Esophagus muscularis mucosa (tissue), 4 donors: ENCODE measurements around the gene DGKD. TPM values are rescaled to one million over a fixed set of nuclear protein-coding genes. Genes with fewer than 3 reads are reported as not detected.

ENCODE experiments used
- DNase-seq: peaks from one replicate; pipeline ENCODE4 v3.0.0-alpha.2; 2017; ENCODE audit errors: extremely low spot score
- H3K27ac ChIP-seq, 4 donors: fragments of 200-600 bp; sonication (generic); replicated peaks in 1 of 4; 1 replicate in 3 of 4; 2 replicates in 1 of 4; pipeline ENCODE4 v1.5.1; 2016 to 2019; ENCODE audit warnings: mild to moderate bottlenecking in 1 of 4
- H3K27me3 ChIP-seq, 4 donors: fragments of 200-600 bp; sonication (generic); one replicate each; pipeline versions ENCODE4 v1.5.1 to v1.6.0; 2016 to 2019
- H3K36me3 ChIP-seq, 4 donors: fragments of 200-600 bp; sonication (generic); one replicate each; pipeline ENCODE4 v1.5.1; 2016 to 2019
- H3K4me1 ChIP-seq, 4 donors: fragments of 200-600 bp; sonication (generic); one replicate each; pipeline ENCODE4 v1.5.1; 2016 to 2019
- H3K4me3 ChIP-seq, 4 donors: fragments of 200-600 bp; sonication (generic); 1 replicate in 2 of 4; 2 replicates in 2 of 4; pipeline ENCODE4 v1.5.1; 2016 to 2019; ENCODE audit warnings: mild to moderate bottlenecking in 4 of 4, moderate library complexity in 1 of 4
- H3K9me3 ChIP-seq, 4 donors: fragments of 200-600 bp; sonication (generic); 1 replicate in 3 of 4; 2 replicates in 1 of 4; pipeline ENCODE4 v1.5.1; 2016 to 2019
- CTCF ChIP-seq, 3 experiments: fragments of 200-600 bp in 2 of 3; fragments of 450-650 bp in 1 of 3; sonication (generic) in 2 of 3; IDR thresholded peaks; one replicate each; pipeline ENCODE4 v1.5.1; 2017 to 2019; ENCODE audit warnings: antibody characterized with exemption in 3 of 3, mild to moderate bottlenecking in 2 of 3, moderate library complexity in 1 of 3
- EP300 ChIP-seq: sonication (generic); formaldehyde crosslinking; IDR thresholded peaks from one replicate; pipeline ENCODE4 v1.6.1; 2017; ENCODE audit warnings: antibody characterized with exemption
- POLR2A ChIP-seq: fragments of 450-650 bp; IDR thresholded peaks from one replicate; pipeline ENCODE4 v1.6.1; 2017; ENCODE audit warnings: antibody characterized with exemption, moderate library complexity, mild to moderate bottlenecking, low read depth
- POLR2AphosphoS5 ChIP-seq, 2 donors: sonication (generic); formaldehyde crosslinking; IDR thresholded peaks; one replicate each; pipeline ENCODE4 v1.6.1; 2017; ENCODE audit warnings: antibody characterized with exemption in 2 of 2
- WGBS: methylation state at CpG from one replicate; pipeline ENCODE4 v1.1.5; 2018; 5-methylcytosine and 5-hydroxymethylcytosine counted together
- intact Hi-C: fragments of 100-400 bp; cut with DNase I; formaldehyde crosslinking; loops from one replicate; pipeline ENCODE4 v1.15.1; 2023
- total RNA-seq, 4 donors: library from RNA; depleted of rRNA; stranded (reverse); fragments of >200 nt; gene quantifications; one replicate each; pipeline versions ENCODE4 v1.1.0 to v1.2.1, GENCODE V29; 2016

The DGKD gene
- total RNA-seq, 4 donors from 2014 or later = 11.6 to 16.1 (median 13.3) TPM

DNA sequence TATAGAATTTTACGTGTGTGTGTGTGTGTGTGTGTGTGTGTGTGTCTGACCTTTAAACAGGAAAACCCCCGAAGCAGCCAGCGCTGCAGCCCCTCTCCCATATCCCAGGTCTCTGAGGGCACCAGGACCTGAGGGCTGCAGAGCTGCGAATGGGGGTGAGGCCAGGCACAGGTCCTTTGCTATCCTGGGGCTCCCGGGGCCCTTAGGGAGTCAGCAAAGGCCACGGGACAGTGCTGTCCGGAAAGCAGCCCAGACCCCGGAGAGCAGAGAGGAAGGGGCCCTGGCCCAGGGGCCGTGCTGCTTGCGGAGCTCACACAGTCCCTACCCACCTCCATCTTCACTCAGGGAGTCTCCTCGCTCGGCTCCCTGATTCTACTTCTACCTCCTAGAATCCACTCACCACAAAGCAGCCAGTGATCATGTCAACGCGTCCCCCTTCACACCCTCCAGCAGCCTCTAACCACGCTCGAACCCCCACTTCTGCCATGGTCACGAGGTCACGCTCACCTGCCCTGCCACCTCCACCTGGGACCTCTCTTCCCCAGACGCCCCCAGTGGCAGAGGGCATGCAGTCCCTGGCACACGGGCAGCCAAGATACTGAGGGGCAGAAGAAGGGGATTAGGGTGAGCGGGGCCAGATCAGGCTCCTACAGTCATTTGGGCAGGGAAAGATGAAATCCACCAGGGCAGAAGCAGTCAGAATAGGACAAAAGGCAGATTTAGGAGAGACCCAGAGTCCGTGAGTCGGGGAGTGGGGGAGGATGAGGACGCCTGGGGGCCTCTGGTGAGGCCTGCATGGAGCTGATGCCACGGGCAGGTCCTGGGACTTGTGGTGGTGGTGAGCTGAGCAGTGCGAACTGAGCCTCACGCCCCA, 125.6 kb downstream of the DGKD start:
- Histone ChIP-seq H3K4me3 (no peak overlapping the region), H3K27ac (peak overlapping the region in 1 of 4 donors; percentile 71), H3K9me3 (no peaks in the 10 kb centered on the region), H3K27me3 (no peaks in the 10 kb centered on the region), H3K36me3 (peaks cover 28 to 98% (median 88%) of the 10 kb centered on the region in 4 donors), H3K4me1 (peaks cover 0 to 26% (median 24%) of the 10 kb centered on the region in 4 donors)
- no peak for DNase-seq
- TF ChIP-seq EP300 (no peak), POLR2A (no peak), POLR2AphosphoS5 (IDR thresholded peaks at IDR 0.05) (no peak), CTCF (IDR thresholded peaks at IDR 0.05) (no peak)
- intact Hi-C loops = no loop called here
- WGBS = 84% methylated on average over 27 of the region's 27 CpGs

GRCh38 chr2:233480490-233481202, 126.4 kb downstream of the DGKD start:
- intact Hi-C loops = no loop called here
- H3K9me3 ChIP-seq = no peaks in the 10 kb centered on the region
- H3K27me3 ChIP-seq = no peaks in the 10 kb centered on the region
- TF ChIP-seq POLR2AphosphoS5 (IDR thresholded peaks at IDR 0.05) (no peak), CTCF (IDR thresholded peaks at IDR 0.05) (no peak), EP300 (no peak), POLR2A (no peak)
- peaks cover 28 to 98% (median 92%) of the 10 kb centered on the region in 4 donors for H3K36me3 ChIP-seq
- 88% methylated on average over 19 of the region's 21 CpGs for WGBS
- no peak overlapping the region for H3K4me3 ChIP-seq
- H3K4me1 ChIP-seq = peaks cover 0 to 26% (median 24%) of the 10 kb centered on the region in 4 donors
- peak overlapping the region in 3 of 4 donors; percentile 28 to 71 (median 62) for H3K27ac ChIP-seq
- no peak for DNase-seq

- Histone ChIP-seq H3K36me3 (peaks cover 28 to 98% (median 91%) of the 10 kb centered on the region in 4 donors), H3K27me3 (no peaks in the 10 kb centered on the region), H3K27ac (peak overlapping the region; percentile 28 to 71 (median 55)), H3K9me3 (no peaks in the 10 kb centered on the region), H3K4me1 (peaks cover 1 to 28% (median 25%) of the 10 kb centered on the region in 4 donors), H3K4me3 (peak overlapping the region in 1 of 4 donors; percentile 14)
- no peak for DNase-seq
- intact Hi-C loops = no loop called here
- 58% methylated on average over 17 of the region's 22 CpGs for WGBS
- TF ChIP-seq CTCF (IDR thresholded peaks at IDR 0.05) = no peak
- peak; percentile 8 to 58 for TF ChIP-seq POLR2AphosphoS5 (IDR thresholded peaks at IDR 0.05)
Observed at GRCh38 chr2:233481368-233482142, 127.3 kb downstream of the DGKD start.

DNA sequence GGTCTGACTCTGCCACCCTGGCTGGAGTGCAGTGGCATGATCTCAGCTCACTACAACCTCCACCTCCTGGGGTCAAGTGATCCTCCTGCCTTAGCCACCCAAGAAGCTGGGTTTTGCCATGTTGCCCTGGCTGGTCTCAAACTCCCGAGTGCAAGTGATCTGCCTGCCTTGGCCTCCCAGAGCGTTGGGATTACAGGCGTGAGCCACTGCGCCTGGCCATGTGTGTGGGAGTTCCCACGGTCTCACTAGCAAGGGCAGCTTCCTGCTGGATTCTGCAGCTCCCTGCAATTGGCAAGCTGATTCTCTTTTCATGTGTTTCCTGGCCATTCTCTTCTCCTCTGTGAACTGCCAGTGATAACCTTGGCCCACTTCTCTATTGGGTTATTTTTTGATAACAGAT, 128.3 kb downstream of the DGKD start:
- no peaks in the 10 kb centered on the region for H3K9me3 ChIP-seq
- H3K4me3 ChIP-seq = no peak overlapping the region
- intact Hi-C loops = no loop called here
- no peak for TF ChIP-seq POLR2A
- no peak for TF ChIP-seq POLR2AphosphoS5 (IDR thresholded peaks at IDR 0.05)
- TF ChIP-seq EP300 = no peak
- no peak for TF ChIP-seq CTCF (IDR thresholded peaks at IDR 0.05)
- H3K4me1 ChIP-seq = peaks cover 5 to 34% (median 32%) of the 10 kb centered on the region in 4 donors
- H3K27me3 ChIP-seq = no peaks in the 10 kb centered on the region
- peak overlapping the region in 1 of 4 donors; percentile 9 for H3K27ac ChIP-seq
- peaks cover 17 to 93% (median 86%) of the 10 kb centered on the region in 4 donors for H3K36me3 ChIP-seq
- DNase-seq = no peak
- WGBS = 100% methylated on average over 1 of the region's 5 CpGs
